HepG2 (cell line): ENCODE results near the gene CMIP. TPM values are rescaled to one million over a fixed set of nuclear protein-coding genes. Genes with fewer than 3 reads are reported as not detected.

Experiments
- EP300 ChIP-seq, 3 experiments: sonication (generic) in 1 of 3; formaldehyde crosslinking in 1 of 3; IDR thresholded peaks; 2 replicates each; pipeline versions ENCODE4 v1.5.1 to v1.6.1; 2011 to 2020; ENCODE audit warnings: low read depth in 2 of 3, low read length in 2 of 3, borderline replicate concordance in 1 of 3, improper control_type of control experiment in 1 of 3, mild to moderate bottlenecking in 1 of 3, missing genetic modification reagents in 1 of 3, moderate library complexity in 1 of 3
- KLF11 ChIP-seq: IDR thresholded peaks from 2 replicates; pipeline ENCODE4 v1.6.1; 2016; ENCODE audit warnings: missing compliant biosample characterization
- NR2F1 ChIP-seq, 2 experiments: fragments of 450-650 bp in 1 of 2; formaldehyde crosslinking in 1 of 2; IDR thresholded peaks; 2 replicates each; pipeline versions ENCODE4 v1.5.0 to v1.6.1; 2016 to 2020; ENCODE audit warnings: mild to moderate bottlenecking in 1 of 2, missing compliant biosample characterization in 1 of 2, missing genetic modification reagents in 1 of 2, moderate library complexity in 1 of 2
- NR3C1 ChIP-seq: sonication (generic); formaldehyde crosslinking; IDR thresholded peaks from 2 replicates; pipeline ENCODE4 v1.4.0; 2020; ENCODE audit warnings: missing genetic modification reagents
- SKI ChIP-seq: fragments of 450-650 bp; IDR thresholded peaks from one replicate; pipeline ENCODE4 v1.6.1; 2018; ENCODE audit warnings: mild to moderate bottlenecking; ENCODE audit not compliant: partially characterized antibody
- SP4 ChIP-seq: sonication (generic); formaldehyde crosslinking; IDR thresholded peaks from 2 replicates; pipeline ENCODE4 v1.8.1; 2023; ENCODE audit warnings: mild to moderate bottlenecking, missing genetic modification reagents
- YY1 ChIP-seq: IDR thresholded peaks from 2 replicates; pipeline ENCODE4 v1.6.1; 2011; ENCODE audit warnings: low read length, low read depth, moderate library complexity, mild to moderate bottlenecking; ENCODE audit not compliant: insufficient read depth, insufficient replicate concordance
- ZNF124 ChIP-seq: sonication (generic); formaldehyde crosslinking; IDR thresholded peaks from 2 replicates; pipeline ENCODE4 v1.4.0; 2020; ENCODE audit warnings: missing genetic modification reagents
- ZNF615 ChIP-seq: sonication (generic); formaldehyde crosslinking; IDR thresholded peaks from 2 replicates; pipeline ENCODE4 v1.5.0; 2020; ENCODE audit warnings: mild to moderate bottlenecking, missing genetic modification reagents, borderline replicate concordance
- polyA plus RNA-seq, 8 experiments: library from polyadenylated mRNA; depleted of rRNA in 3 of 8; stranded (reverse) in 7 of 8; unstranded in 1 of 8; fragments of >200 nt; fragmentation: Illumina TruSeq in 4 of 8; extraction: Trizol in 4 of 8; gene quantifications; 2 replicates each; pipeline versions ENCODE4 v1.2.1 to v1.2.3, GENCODE V29; 2011 to 2016; ENCODE audit warnings: low read depth in 4 of 8, missing spikeins in 1 of 8, mixed read lengths in 1 of 8; ENCODE audit not compliant: insufficient read depth in 1 of 8
- total RNA-seq, 5 experiments: library from RNA; depleted of rRNA; stranded (reverse); fragments of >200 nt; fragmentation: Illumina TruSeq; extraction: Trizol; gene quantifications; 2 replicates each; pipeline ENCODE4 v1.2.3, GENCODE V29; 2016; ENCODE audit warnings: low read depth in 1 of 5
- TF ChIP-seq, protein P1 (sequence below): sonication (generic); formaldehyde crosslinking; IDR thresholded peaks from 2 replicates; pipeline ENCODE4 v1.9.0; 2021; ENCODE audit warnings: missing genetic modification reagents, borderline replicate concordance
- TF ChIP-seq, protein P2 (sequence below): sonication (generic); formaldehyde crosslinking; IDR thresholded peaks from 2 replicates; pipeline ENCODE4 v1.4.0; 2020; ENCODE audit warnings: missing genetic modification reagents
- TF ChIP-seq, protein P3 (sequence below): sonication (generic); formaldehyde crosslinking; IDR thresholded peaks from 2 replicates; pipeline ENCODE4 v1.5.1; 2020; ENCODE audit warnings: missing genetic modification reagents, mild to moderate bottlenecking, borderline replicate concordance
- TF ChIP-seq, protein P4 (sequence below): sonication (generic); formaldehyde crosslinking; IDR thresholded peaks from 2 replicates; pipeline ENCODE4 v1.4.0; 2020; ENCODE audit warnings: mild to moderate bottlenecking, missing genetic modification reagents
- TF ChIP-seq, protein P5 (sequence below): IDR thresholded peaks from 2 replicates; pipeline ENCODE4 v1.6.1; 2016; ENCODE audit warnings: low read depth, control low read depth
- TF ChIP-seq, protein P6 (sequence below): sonication (generic); formaldehyde crosslinking; IDR thresholded peaks from 2 replicates; pipeline ENCODE4 v1.4.0; 2020; ENCODE audit warnings: missing genetic modification reagents, borderline replicate concordance
- TF ChIP-seq, protein P7 (sequence below): sonication (generic); formaldehyde crosslinking; IDR thresholded peaks from 2 replicates; pipeline ENCODE4 v1.4.0; 2020; ENCODE audit warnings: mild to moderate bottlenecking, missing genetic modification reagents

CMIP gene
- total and polyA plus RNA-seq, 2 of the 13 experiments (the other 11 are each of a cell fraction or from before 2014, with no cell fraction given), result 10.9 to 18.1 TPM

DNA sequence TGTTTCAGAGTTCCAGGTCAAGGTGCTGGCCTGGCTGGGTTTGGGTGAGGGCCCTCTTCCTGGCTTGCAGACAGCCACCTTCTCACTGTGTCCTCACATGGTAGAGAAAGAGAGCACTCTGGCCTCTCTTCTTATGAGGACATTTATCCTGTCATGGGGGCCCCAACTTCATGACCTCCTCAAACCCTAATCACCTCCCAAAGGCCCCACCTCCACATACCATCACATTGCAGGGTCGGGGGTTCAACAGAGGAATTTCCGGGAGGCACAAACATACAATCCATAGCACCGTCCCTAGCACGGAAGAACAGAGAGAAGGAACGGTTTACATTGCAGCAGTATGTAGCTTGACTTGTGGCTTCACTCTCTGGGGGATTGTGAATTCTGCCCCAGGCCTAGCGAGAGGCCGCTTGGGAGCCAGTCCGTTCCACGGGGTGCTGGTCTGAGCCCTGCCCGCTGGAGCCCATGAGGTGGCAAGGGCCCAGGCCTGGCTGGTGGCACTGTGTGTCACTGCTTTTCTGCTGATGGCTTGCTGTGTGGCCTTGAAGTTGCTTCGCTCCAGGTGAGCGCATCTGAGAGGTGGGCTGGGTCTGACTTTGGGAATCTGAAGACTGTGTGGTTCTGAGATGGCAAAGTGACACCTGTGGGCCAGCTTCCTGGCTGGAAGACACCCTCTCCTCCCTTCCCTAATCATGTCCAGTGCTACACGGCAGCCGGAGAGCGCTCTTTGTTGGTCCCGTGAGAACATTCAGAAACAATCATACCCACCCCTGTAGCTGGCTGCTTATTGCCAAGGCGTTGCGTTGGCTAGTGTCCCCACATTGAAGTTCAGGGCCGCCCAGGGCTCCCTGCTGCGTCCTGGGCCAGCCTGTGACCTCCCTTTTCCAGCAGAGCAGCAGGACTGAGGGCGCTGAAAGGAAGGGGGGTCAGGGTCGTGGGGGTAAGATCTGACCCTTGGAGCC lies 98.3 kb downstream of the CMIP start (continued):
- TF ChIP-seq NR3C1 (CRISPR knock-in tag) (no peak), ZNF615 (CRISPR knock-in tag) (no peak), ZNF124 (CRISPR knock-in tag) (0 out of 2 replicates have a peak, but pooled peaks have one; percentile 45), SKI (peak; percentile 20), SP4 (CRISPR knock-in tag) (peak; percentile 56; the same call in 1 of the 2 replicates), EP300 (IDR thresholded peaks at IDR 0.05; ENCODE audit: low read depth in 2 of 2, low read length in 2 of 2) (peak in 1 of 2 experiments; percentile 89; a peak in 3 of 4 replicates), EP300 (CRISPR knock-in tag; IDR thresholded peaks at IDR 0.05; ENCODE audit: borderline replicate concordance) (peak; percentile 64; the same call in 1 of the 2 replicates), NR2F1 (CRISPR knock-in tag; IDR thresholded peaks at IDR 0.05) (peak; percentile 39 to 87; a peak in 3 of 4 replicates), YY1 (no peak), KLF11 (CRISPR knock-in tag) (no peak)
- TF ChIP-seq, protein P1, sequence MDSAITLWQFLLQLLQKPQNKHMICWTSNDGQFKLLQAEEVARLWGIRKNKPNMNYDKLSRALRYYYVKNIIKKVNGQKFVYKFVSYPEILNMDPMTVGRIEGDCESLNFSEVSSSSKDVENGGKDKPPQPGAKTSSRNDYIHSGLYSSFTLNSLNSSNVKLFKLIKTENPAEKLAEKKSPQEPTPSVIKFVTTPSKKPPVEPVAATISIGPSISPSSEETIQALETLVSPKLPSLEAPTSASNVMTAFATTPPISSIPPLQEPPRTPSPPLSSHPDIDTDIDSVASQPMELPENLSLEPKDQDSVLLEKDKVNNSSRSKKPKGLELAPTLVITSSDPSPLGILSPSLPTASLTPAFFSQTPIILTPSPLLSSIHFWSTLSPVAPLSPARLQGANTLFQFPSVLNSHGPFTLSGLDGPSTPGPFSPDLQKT, result no peak
- TF ChIP-seq, protein P2, sequence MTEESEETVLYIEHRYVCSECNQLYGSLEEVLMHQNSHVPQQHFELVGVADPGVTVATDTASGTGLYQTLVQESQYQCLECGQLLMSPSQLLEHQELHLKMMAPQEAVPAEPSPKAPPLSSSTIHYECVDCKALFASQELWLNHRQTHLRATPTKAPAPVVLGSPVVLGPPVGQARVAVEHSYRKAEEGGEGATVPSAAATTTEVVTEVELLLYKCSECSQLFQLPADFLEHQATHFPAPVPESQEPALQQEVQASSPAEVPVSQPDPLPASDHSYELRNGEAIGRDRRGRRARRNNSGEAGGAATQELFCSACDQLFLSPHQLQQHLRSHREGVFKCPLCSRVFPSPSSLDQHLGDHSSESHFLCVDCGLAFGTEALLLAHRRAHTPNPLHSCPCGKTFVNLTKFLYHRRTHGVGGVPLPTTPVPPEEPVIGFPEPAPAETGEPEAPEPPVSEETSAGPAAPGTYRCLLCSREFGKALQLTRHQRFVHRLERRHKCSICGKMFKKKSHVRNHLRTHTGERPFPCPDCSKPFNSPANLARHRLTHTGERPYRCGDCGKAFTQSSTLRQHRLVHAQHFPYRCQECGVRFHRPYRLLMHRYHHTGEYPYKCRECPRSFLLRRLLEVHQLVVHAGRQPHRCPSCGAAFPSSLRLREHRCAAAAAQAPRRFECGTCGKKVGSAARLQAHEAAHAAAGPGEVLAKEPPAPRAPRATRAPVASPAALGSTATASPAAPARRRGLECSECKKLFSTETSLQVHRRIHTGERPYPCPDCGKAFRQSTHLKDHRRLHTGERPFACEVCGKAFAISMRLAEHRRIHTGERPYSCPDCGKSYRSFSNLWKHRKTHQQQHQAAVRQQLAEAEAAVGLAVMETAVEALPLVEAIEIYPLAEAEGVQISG (CRISPR knock-in tag), result peak; percentile 41; the same call in 1 of the 2 replicates
- TF ChIP-seq, protein P3, sequence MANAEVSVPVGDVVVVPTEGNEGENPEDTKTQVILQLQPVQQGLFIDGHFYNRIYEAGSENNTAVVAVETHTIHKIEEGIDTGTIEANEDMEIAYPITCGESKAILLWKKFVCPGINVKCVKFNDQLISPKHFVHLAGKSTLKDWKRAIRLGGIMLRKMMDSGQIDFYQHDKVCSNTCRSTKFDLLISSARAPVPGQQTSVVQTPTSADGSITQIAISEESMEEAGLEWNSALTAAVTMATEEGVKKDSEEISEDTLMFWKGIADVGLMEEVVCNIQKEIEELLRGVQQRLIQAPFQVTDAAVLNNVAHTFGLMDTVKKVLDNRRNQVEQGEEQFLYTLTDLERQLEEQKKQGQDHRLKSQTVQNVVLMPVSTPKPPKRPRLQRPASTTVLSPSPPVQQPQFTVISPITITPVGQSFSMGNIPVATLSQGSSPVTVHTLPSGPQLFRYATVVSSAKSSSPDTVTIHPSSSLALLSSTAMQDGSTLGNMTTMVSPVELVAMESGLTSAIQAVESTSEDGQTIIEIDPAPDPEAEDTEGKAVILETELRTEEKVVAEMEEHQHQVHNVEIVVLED (CRISPR knock-in tag), result no peak; the same call in 1 of the 2 replicates
- TF ChIP-seq, protein P4, sequence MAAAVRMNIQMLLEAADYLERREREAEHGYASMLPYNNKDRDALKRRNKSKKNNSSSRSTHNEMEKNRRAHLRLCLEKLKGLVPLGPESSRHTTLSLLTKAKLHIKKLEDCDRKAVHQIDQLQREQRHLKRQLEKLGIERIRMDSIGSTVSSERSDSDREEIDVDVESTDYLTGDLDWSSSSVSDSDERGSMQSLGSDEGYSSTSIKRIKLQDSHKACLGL, result 0 out of 2 replicates have a peak, but pooled peaks have one; percentile 62
- TF ChIP-seq, protein P5, sequence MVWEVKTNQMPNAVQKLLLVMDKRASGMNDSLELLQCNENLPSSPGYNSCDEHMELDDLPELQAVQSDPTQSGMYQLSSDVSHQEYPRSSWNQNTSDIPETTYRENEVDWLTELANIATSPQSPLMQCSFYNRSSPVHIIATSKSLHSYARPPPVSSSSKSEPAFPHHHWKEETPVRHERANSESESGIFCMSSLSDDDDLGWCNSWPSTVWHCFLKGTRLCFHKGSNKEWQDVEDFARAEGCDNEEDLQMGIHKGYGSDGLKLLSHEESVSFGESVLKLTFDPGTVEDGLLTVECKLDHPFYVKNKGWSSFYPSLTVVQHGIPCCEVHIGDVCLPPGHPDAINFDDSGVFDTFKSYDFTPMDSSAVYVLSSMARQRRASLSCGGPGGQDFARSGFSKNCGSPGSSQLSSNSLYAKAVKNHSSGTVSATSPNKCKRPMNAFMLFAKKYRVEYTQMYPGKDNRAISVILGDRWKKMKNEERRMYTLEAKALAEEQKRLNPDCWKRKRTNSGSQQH, result no peak
- TF ChIP-seq, protein P6, sequence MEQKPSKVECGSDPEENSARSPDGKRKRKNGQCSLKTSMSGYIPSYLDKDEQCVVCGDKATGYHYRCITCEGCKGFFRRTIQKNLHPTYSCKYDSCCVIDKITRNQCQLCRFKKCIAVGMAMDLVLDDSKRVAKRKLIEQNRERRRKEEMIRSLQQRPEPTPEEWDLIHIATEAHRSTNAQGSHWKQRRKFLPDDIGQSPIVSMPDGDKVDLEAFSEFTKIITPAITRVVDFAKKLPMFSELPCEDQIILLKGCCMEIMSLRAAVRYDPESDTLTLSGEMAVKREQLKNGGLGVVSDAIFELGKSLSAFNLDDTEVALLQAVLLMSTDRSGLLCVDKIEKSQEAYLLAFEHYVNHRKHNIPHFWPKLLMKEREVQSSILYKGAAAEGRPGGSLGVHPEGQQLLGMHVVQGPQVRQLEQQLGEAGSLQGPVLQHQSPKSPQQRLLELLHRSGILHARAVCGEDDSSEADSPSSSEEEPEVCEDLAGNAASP (CRISPR knock-in tag), result peak; percentile 77; the same call in 1 of the 2 replicates
- TF ChIP-seq, protein P7, sequence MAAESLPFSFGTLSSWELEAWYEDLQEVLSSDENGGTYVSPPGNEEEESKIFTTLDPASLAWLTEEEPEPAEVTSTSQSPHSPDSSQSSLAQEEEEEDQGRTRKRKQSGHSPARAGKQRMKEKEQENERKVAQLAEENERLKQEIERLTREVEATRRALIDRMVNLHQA, result no peak
